GM21619 (cell line): ENCODE measurements around the gene LRATD1.

ENCODE experiments used
- ATAC-seq: cut with Tn5 transposase; IDR thresholded peaks from one replicate; pipeline ENCODE4 v1.9.1; 2021; ENCODE audit not compliant: unreplicated experiment

The LRATD1 gene

GRCh38 chr2:14633061-14633460, 544 bp downstream of the LRATD1 start:
- ATAC-seq, result no peak

GRCh38 chr2:14633461-14634181, 1.1 kb downstream of the LRATD1 start:
- no peak for ATAC-seq

- ATAC-seq, result no peak
Measured at GRCh38 chr2:14634182-14634488, 1.6 kb downstream of the LRATD1 start.

- no peak for ATAC-seq
Measured at GRCh38 chr2:14634489-14635390, 2.2 kb downstream of the LRATD1 start.

- no peak for ATAC-seq
Measured at GRCh38 chr2:14635391-14635871, 2.9 kb downstream of the LRATD1 start.

- no peak for ATAC-seq
Measured at GRCh38 chr2:14638488-14638887, 6.0 kb downstream of the LRATD1 start.

GRCh38 chr2:14641116-14641515, 8.6 kb downstream of the LRATD1 start:
- ATAC-seq, result no peak

GRCh38 chr2:14642499-14642898, 10.0 kb downstream of the LRATD1 start:
- no peak for ATAC-seq

- ATAC-seq, result no peak
Measured at GRCh38 chr2:14647714-14648113, 15.2 kb downstream of the LRATD1 start.

GRCh38 chr2:14650066-14650465, 17.5 kb downstream of the LRATD1 start:
- no peak for ATAC-seq

GRCh38 chr2:14654835-14655282, 22.3 kb downstream of the LRATD1 start:
- ATAC-seq, result peak; percentile 91

- ATAC-seq, result no peak
Measured at GRCh38 chr2:14656146-14656545, 23.6 kb downstream of the LRATD1 start.

GRCh38 chr2:14661163-14661562, 28.6 kb downstream of the LRATD1 start:
- ATAC-seq, result no peak

- no peak for ATAC-seq
Measured at GRCh38 chr2:14673351-14673875, 40.9 kb downstream of the LRATD1 start.

GRCh38 chr2:14675489-14675888, 43.0 kb downstream of the LRATD1 start:
- ATAC-seq, result no peak

- no peak for ATAC-seq
Measured at GRCh38 chr2:14676371-14676770, 43.9 kb downstream of the LRATD1 start.

- ATAC-seq, result no peak
Measured at GRCh38 chr2:14677039-14677438, 44.5 kb downstream of the LRATD1 start.

- no peak for ATAC-seq
Measured at GRCh38 chr2:14678761-14679160, 46.2 kb downstream of the LRATD1 start.

- no peak for ATAC-seq
Measured at GRCh38 chr2:14681608-14682007, 49.1 kb downstream of the LRATD1 start.
